ENCODE data around the gene LETM1.

DNA sequence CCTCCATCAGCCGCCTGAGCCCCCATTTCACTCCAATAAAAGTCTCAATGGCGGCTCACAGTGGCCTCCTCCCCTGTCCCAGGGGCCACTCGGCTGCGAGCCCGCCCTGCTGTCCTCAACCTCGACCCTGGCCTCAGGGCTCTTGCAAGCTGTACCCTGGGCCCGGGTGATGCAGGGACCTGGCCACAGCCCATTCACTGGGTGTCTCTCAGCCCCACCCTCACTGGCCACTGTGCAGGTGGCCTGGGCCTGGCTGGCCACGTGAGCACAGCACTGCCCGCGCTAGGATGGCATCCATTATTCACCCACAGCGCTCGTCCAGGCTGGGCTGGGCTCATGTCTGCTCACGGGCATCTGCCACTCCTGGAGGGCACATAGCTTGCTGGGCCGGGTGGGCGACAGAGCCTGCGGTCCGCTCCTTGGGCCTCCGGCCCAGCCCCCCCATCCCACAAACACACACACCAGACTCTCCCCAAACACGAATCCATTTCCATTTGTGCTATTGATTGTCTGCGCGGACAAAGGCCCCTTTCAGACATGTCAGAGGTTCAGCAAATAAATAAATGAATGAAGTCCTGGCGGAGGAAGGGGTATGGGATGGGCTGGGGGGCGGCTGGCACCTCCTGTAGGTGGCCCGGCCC, 79.3 kb downstream of the LETM1 start:
- TF ChIP-seq, protein P1, sequence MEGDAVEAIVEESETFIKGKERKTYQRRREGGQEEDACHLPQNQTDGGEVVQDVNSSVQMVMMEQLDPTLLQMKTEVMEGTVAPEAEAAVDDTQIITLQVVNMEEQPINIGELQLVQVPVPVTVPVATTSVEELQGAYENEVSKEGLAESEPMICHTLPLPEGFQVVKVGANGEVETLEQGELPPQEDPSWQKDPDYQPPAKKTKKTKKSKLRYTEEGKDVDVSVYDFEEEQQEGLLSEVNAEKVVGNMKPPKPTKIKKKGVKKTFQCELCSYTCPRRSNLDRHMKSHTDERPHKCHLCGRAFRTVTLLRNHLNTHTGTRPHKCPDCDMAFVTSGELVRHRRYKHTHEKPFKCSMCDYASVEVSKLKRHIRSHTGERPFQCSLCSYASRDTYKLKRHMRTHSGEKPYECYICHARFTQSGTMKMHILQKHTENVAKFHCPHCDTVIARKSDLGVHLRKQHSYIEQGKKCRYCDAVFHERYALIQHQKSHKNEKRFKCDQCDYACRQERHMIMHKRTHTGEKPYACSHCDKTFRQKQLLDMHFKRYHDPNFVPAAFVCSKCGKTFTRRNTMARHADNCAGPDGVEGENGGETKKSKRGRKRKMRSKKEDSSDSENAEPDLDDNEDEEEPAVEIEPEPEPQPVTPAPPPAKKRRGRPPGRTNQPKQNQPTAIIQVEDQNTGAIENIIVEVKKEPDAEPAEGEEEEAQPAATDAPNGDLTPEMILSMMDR (IDR thresholded peaks at IDR 0.05 in 4 of 5, conservative IDR thresholded peaks at IDR 0.05 in 1 of 5): no peak
- TF ChIP-seq POLR2A (IDR thresholded peaks at IDR 0.05): no peak

All from gastrocnemius medialis (tissue), 4 donors.